Omental fat pad (tissue), 4 donors: ENCODE data around the gene ACSL1. TPM values are rescaled to one million over a fixed set of nuclear protein-coding genes. Genes with fewer than 3 reads are reported as not detected.

Experiments
- ATAC-seq: fragments of 150-250 bp; one replicate; pipeline ENCODE4 v1.9.1; 2016; ENCODE audit warnings: mild to moderate bottlenecking, moderate library complexity; ENCODE audit not compliant: low FRiP score
- DNase-seq: peaks from one replicate; pipeline ENCODE4 v3.0.0-alpha.2; 2019; ENCODE audit warnings: low spot score
- CTCF ChIP-seq, 3 donors: fragments of 450-650 bp; IDR thresholded peaks; one replicate each; pipeline ENCODE4 v1.5.1; 2016 to 2017; ENCODE audit warnings: antibody characterized with exemption in 3 of 3, mild to moderate bottlenecking in 3 of 3, moderate library complexity in 2 of 3
- total RNA-seq, 4 donors: library from RNA; depleted of rRNA; stranded (reverse); fragments of >200 nt; gene quantifications; one replicate each; pipeline ENCODE4 v1.1.0, GENCODE V29; 2016

The ACSL1 gene
- total RNA-seq, 4 donors from 2014 or later = 577 to 1,142 (median 917) TPM

- DNase-seq = no peak
- TF ChIP-seq CTCF (IDR thresholded peaks at IDR 0.05) = no peak
- no peak for ATAC-seq
Observed at GRCh38 chr4:184818216-184818564, 7.6 kb downstream of the ACSL1 start.

- no peak for TF ChIP-seq CTCF (IDR thresholded peaks at IDR 0.05)
- DNase-seq (no peak), ATAC-seq (no peak)
Observed at GRCh38 chr4:184817494-184818215, 8.1 kb downstream of the ACSL1 start.

GRCh38 chr4:184816962-184817361, 8.8 kb downstream of the ACSL1 start:
- ATAC-seq (no peak), DNase-seq (no peak)
- TF ChIP-seq CTCF (IDR thresholded peaks at IDR 0.05) = no peak

GRCh38 chr4:184815046-184815877, 10.5 kb downstream of the ACSL1 start:
- no peak for DNase-seq
- peak; percentile 81 for ATAC-seq
- TF ChIP-seq CTCF (IDR thresholded peaks at IDR 0.05) = no peak

- no peak for TF ChIP-seq CTCF (IDR thresholded peaks at IDR 0.05)
- DNase-seq (no peak), ATAC-seq (peak; percentile 33)
Observed at GRCh38 chr4:184814686-184815045, 11.1 kb downstream of the ACSL1 start.

GRCh38 chr4:184812651-184813181, 13.1 kb downstream of the ACSL1 start:
- DNase-seq (no peak), ATAC-seq (no peak)
- TF ChIP-seq CTCF (IDR thresholded peaks at IDR 0.05) = no peak
